Osteoblast (primary cell): ENCODE results near the gene OBSCN. TPM values are rescaled to one million over a fixed set of nuclear protein-coding genes. Genes with fewer than 3 reads are reported as not detected.

Experiments used
- DNase-seq: peaks from one replicate; pipeline ENCODE4 v3.0.0; 2011; ENCODE audit warnings: low spot score, mixed read lengths; ENCODE audit not compliant: insufficient read length; ENCODE audit errors: missing footprints
- H2AFZ ChIP-seq: 2 replicates; pipeline ENCODE4 v1.6.0; 2011; ENCODE audit warnings: mild to moderate bottlenecking, low read length
- H3K27ac ChIP-seq: 2 replicates; pipeline ENCODE4 v1.5.1; 2011; ENCODE audit warnings: mild to moderate bottlenecking, low read depth, low read length, moderate library complexity
- H3K27me3 ChIP-seq: 2 replicates; pipeline ENCODE4 v1.6.0; 2012; ENCODE audit warnings: mild to moderate bottlenecking, control low read depth, inconsistent platforms, low read length, moderate library complexity; ENCODE audit not compliant: insufficient read depth
- H3K36me3 ChIP-seq: 2 replicates; pipeline ENCODE4 v1.5.1; 2011; ENCODE audit warnings: mild to moderate bottlenecking, low read length, control low read depth, moderate library complexity; ENCODE audit not compliant: insufficient read depth
- H3K4me1 ChIP-seq: 2 replicates; pipeline ENCODE4 v1.5.1; 2011; ENCODE audit warnings: mild to moderate bottlenecking, low read length, control low read depth, moderate library complexity; ENCODE audit not compliant: insufficient read depth
- H3K4me2 ChIP-seq: 2 replicates; pipeline ENCODE4 v1.6.0; 2011; ENCODE audit warnings: mild to moderate bottlenecking, low read length; ENCODE audit not compliant: insufficient read depth
- H3K4me3 ChIP-seq: fragments of 200-600 bp; sonication (generic); 3 replicates; pipeline ENCODE4 v1.5.1; 2012; ENCODE audit warnings: mild to moderate bottlenecking, low read length, inconsistent platforms; ENCODE audit not compliant: insufficient read depth
- H3K79me2 ChIP-seq: 2 replicates; pipeline ENCODE4 v1.6.0; 2012; ENCODE audit warnings: mild to moderate bottlenecking, low read length, control low read depth, inconsistent platforms; ENCODE audit not compliant: insufficient read depth
- H3K9me3 ChIP-seq: 2 replicates; pipeline ENCODE4 v1.5.1; 2011; ENCODE audit warnings: low read depth, low read length, control low read depth
- H4K20me1 ChIP-seq: 2 replicates; pipeline ENCODE4 v1.6.0; 2012; ENCODE audit warnings: mild to moderate bottlenecking, low read length, control low read depth; ENCODE audit not compliant: insufficient read depth
- CTCF ChIP-seq: IDR thresholded peaks from 2 replicates; pipeline ENCODE4 v1.5.1; 2011; ENCODE audit warnings: mild to moderate bottlenecking, low read depth, low read length, moderate library complexity; ENCODE audit errors: extremely low read depth
- total RNA-seq: library from RNA; depleted of rRNA; stranded (reverse); fragments of >200 nt; gene quantifications from 2 replicates; pipeline ENCODE4 v1.2.3, GENCODE V29; 2012

OBSCN gene
- total RNA-seq, 1 donor, result 2.9 TPM

GRCh38 chr1:228426518-228427175 lies 218.8 kb downstream of the OBSCN start:
- TF ChIP-seq CTCF, result no peak
- Histone ChIP-seq H2AFZ (no peak overlapping the region), H3K36me3 (no peaks in the 10 kb centered on the region), H3K4me1 (no peaks in the 10 kb centered on the region), H3K4me3 (no peak overlapping the region), H3K79me2 (no peaks in the 10 kb centered on the region), H3K9me3 (no peaks in the 10 kb centered on the region), H4K20me1 (no peaks in the 10 kb centered on the region), H3K4me2 (no peak overlapping the region), H3K27me3 (no peaks in the 10 kb centered on the region), H3K27ac (no peak overlapping the region)
- DNase-seq, result no peak

DNA sequence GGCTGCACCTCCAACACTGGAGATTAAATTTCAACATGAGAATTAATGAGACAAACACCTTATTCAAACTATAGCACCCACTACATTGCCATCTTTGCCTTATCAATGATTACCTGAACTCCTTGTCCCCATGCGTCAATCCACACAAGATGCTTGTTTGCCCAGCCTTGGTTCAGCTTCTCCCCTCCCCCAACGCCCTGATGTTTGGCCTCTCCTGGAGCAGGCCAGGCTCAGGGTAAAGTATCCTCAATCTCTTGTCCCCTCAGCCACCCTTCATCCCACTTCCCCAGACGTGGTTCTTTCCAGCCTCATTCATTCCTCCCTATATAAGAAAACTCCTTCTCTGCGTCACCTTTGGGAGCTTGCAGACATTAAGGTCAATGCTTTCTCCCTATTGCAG lies 220.6 kb downstream of the OBSCN start:
- H3K79me2 ChIP-seq, result no peaks in the 10 kb centered on the region
- TF ChIP-seq CTCF, result no peak
- H3K36me3 ChIP-seq, result no peaks in the 10 kb centered on the region
- no peak overlapping the region for H3K4me2 ChIP-seq
- H3K27me3 ChIP-seq, result no peaks in the 10 kb centered on the region
- H3K27ac ChIP-seq, result no peak overlapping the region
- no peak for DNase-seq
- no peak overlapping the region for H2AFZ ChIP-seq
- H4K20me1 ChIP-seq, result no peaks in the 10 kb centered on the region
- H3K4me3 ChIP-seq, result no peak overlapping the region
- H3K4me1 ChIP-seq, result no peaks in the 10 kb centered on the region
- no peaks in the 10 kb centered on the region for H3K9me3 ChIP-seq

Other genes starting within 250 kb of the OBSCN start
- not detected in 2 replicates for gene WNT3A, start 201.0 kb upstream of the OBSCN start, total RNA-seq
- 231 and 248 TPM in 2 replicates for gene ARF1, start 125.3 kb upstream of the OBSCN start, total RNA-seq
- gene C1orf35, start 104.7 kb upstream of the OBSCN start, total RNA-seq, result 5.3 and 5.4 TPM in 2 replicates
- 34.5 and 51.4 TPM in 2 replicates for gene MRPL55, start 98.7 kb upstream of the OBSCN start, total RNA-seq
- 253 and 278 TPM in 2 replicates for gene GUK1, start 67.8 kb upstream of the OBSCN start, total RNA-seq
- 0.88 and 1.4 TPM in 2 replicates for gene GJC2, start 58.1 kb upstream of the OBSCN start, total RNA-seq
- gene IBA57, start 42.2 kb upstream of the OBSCN start, total RNA-seq, result 4.4 and 4.7 TPM in 2 replicates
- 22.1 and 25.7 TPM in 2 replicates for gene TRIM11, start 198.8 kb downstream of the OBSCN start, total RNA-seq
- under 0.01 TPM in 1 of 2 replicates, not detected in the other for gene TRIM17, start 208.8 kb downstream of the OBSCN start, total RNA-seq